HepG2 (cell line): ENCODE measurements around the gene TEX261. TPM values are rescaled to one million over a fixed set of nuclear protein-coding genes. Genes with fewer than 3 reads are reported as not detected.

Experiments used
- ATAC-seq: fragments of 200-7000 bp; cut with Tn5 transposase; 3 replicates; pipeline ENCODE4 v1.9.1; 2020; ENCODE audit warnings: mild to moderate bottlenecking, moderate library complexity
- BruUV-seq: library from RNA; stranded (reverse); fragments of 400-500 nt; replicated peaks from 2 replicates; lab custom pipeline; 2021; lab: Mats Ljungman, UMichigan
- CTCF ChIA-PET: fragments of 300-600 bp; formaldehyde crosslinking; extraction: SDS; loops from one replicate; lab custom pipeline; 2021; ENCODE audit warnings: low total read pairs, inconsistent platforms, low intra/inter-chr PET ratio; lab: Yijun Ruan, JAX
- POLR2A ChIA-PET: fragments of 350-600 bp; sonication (Branson Sonifier 250); formaldehyde crosslinking; loops from one replicate; lab custom pipeline; 2020; ENCODE audit warnings: antibody characterized with exemption, inconsistent platforms; lab: Yijun Ruan, JAX
- DNase-seq: peaks from one replicate; pipeline ENCODE4 v3.0.0-alpha.2; 2015; ENCODE audit warnings: low spot score
- FAIRE-seq: peaks from 3 replicates; lab custom pipeline; 2011; peaks lifted over from hg19 to GRCh38; lab: Jason Lieb, UNC
- H2AFZ ChIP-seq: one replicate; pipeline ENCODE4 v1.6.1; 2011; ENCODE audit warnings: low read length, inconsistent platforms
- H3K27ac ChIP-seq: fragments of 300-600 bp; 3 replicates; pipeline ENCODE4 v1.8.0; 2011; ENCODE audit warnings: mixed run types, mild to moderate bottlenecking, mixed read lengths, low read length, inconsistent platforms; ENCODE audit not compliant: insufficient read depth; ENCODE audit errors: extremely low read length
- H3K27me3 ChIP-seq, 2 experiments: fragments of 200-600 bp in 1 of 2; 2 replicates in 1 of 2; 3 replicates in 1 of 2; pipeline versions ENCODE4 v1.6.0 to v1.8.0; 2011; ENCODE audit warnings: low read length in 2 of 2, mild to moderate bottlenecking in 2 of 2, moderate library complexity in 2 of 2, inconsistent platforms in 1 of 2; ENCODE audit not compliant: insufficient read depth in 2 of 2, control insufficient read depth in 1 of 2
- H3K36me3 ChIP-seq, 2 experiments: fragments of 200-600 bp in 1 of 2; replicated peaks in 1 of 2; 2 replicates in 1 of 2; 3 replicates in 1 of 2; pipeline versions ENCODE4 v1.5.1 to v1.8.0; 2011; ENCODE audit warnings: low read length in 2 of 2, inconsistent platforms in 1 of 2; ENCODE audit not compliant: insufficient read depth in 2 of 2, control insufficient read depth in 1 of 2
- H3K4me1 ChIP-seq: 2 replicates; pipeline ENCODE4 v1.5.1; 2012; ENCODE audit warnings: low read length, inconsistent platforms; ENCODE audit not compliant: insufficient read depth
- H3K4me2 ChIP-seq: 2 replicates; pipeline ENCODE4 v1.6.0; 2011; ENCODE audit warnings: low read depth, low read length, inconsistent platforms
- H3K4me3 ChIP-seq, 3 experiments: fragments of 200-600 bp in 1 of 3; sonication (generic), shearing (Covaris generic) in 1 of 3; replicated peaks in 1 of 3; 2 replicates each; pipeline ENCODE4 v1.5.1; 2011 to 2016; ENCODE audit warnings: low read length in 3 of 3, inconsistent platforms in 2 of 3, low read depth in 2 of 3, mild to moderate bottlenecking in 2 of 3, control low read depth in 1 of 3, mixed read lengths in 1 of 3; ENCODE audit not compliant: insufficient read depth in 1 of 3
- H3K79me2 ChIP-seq: one replicate; pipeline ENCODE4 v1.6.1; 2011; ENCODE audit warnings: low read length, inconsistent platforms; ENCODE audit not compliant: insufficient read depth
- H3K9ac ChIP-seq: 2 replicates; pipeline ENCODE4 v1.6.0; 2011; ENCODE audit warnings: mild to moderate bottlenecking, low read depth, low read length, inconsistent platforms; ENCODE audit not compliant: insufficient read depth
- H3K9me3 ChIP-seq: 2 replicates; pipeline ENCODE4 v1.5.1; 2012; ENCODE audit warnings: mild to moderate bottlenecking, low read length
- H4K20me1 ChIP-seq: 2 replicates; pipeline ENCODE4 v1.6.0; 2011; ENCODE audit warnings: inconsistent platforms, mild to moderate bottlenecking, low read length, moderate library complexity; ENCODE audit not compliant: insufficient read depth
- BRCA1 ChIP-seq: sonication (generic); formaldehyde crosslinking; IDR thresholded peaks from 2 replicates; pipeline ENCODE4 v1.4.0; 2020; ENCODE audit warnings: missing genetic modification reagents
- FOSL2 ChIP-seq: sonication (generic); formaldehyde crosslinking; IDR thresholded peaks from 2 replicates; pipeline ENCODE4 v1.4.0; 2020; ENCODE audit warnings: missing genetic modification reagents
- HOXA9 ChIP-seq: sonication (generic); formaldehyde crosslinking; IDR thresholded peaks from 2 replicates; pipeline ENCODE4 v1.8.1; 2022; ENCODE audit warnings: missing genetic modification reagents, mild to moderate bottlenecking, moderate library complexity, borderline replicate concordance
- TEAD3 ChIP-seq: optimal IDR thresholded peaks from 2 replicates; pipeline ENCODE3; 2016; ENCODE audit warnings: borderline replicate concordance
- ZNF143 ChIP-seq: sonication (generic); formaldehyde crosslinking; IDR thresholded peaks from 2 replicates; pipeline ENCODE4 v1.4.0; 2020; ENCODE audit warnings: missing genetic modification reagents
- ZNF367 ChIP-seq: sonication (generic); formaldehyde crosslinking; IDR thresholded peaks from 2 replicates; pipeline ENCODE4 v1.4.0; 2020; ENCODE audit warnings: missing genetic modification reagents, borderline replicate concordance
- ZNF382 ChIP-seq: sonication (generic); formaldehyde crosslinking; IDR thresholded peaks from 2 replicates; pipeline ENCODE4 v1.5.0; 2020; ENCODE audit warnings: missing genetic modification reagents, mild to moderate bottlenecking, borderline replicate concordance
- ZNF501 ChIP-seq: sonication (generic); formaldehyde crosslinking; IDR thresholded peaks from 2 replicates; pipeline ENCODE4 v1.5.1; 2020; ENCODE audit warnings: mild to moderate bottlenecking, moderate library complexity, missing genetic modification reagents
- WGBS: methylation state at CpG from one replicate; pipeline ENCODE4 v1.1.6; 2017; ENCODE audit warnings: low lambda C conversion rate; 5-methylcytosine and 5-hydroxymethylcytosine counted together
- in situ Hi-C: cut with HindIII; loops from 2 replicates; pipeline ENCODE4 v1.10.0; 2017; ENCODE audit warnings: low pct_unique_long_range_greater_than_20kb; ENCODE audit not compliant: extremely low pct_ligation_motif_present
- intact Hi-C: fragments of 100-400 bp; cut with micrococcal nuclease; formaldehyde crosslinking; loops from one replicate; pipeline ENCODE4 v1.10.0; 2022; ENCODE audit not compliant: unreplicated experiment
- polyA plus RNA-seq, 8 experiments: library from polyadenylated mRNA; depleted of rRNA in 3 of 8; stranded (reverse) in 7 of 8; unstranded in 1 of 8; fragments of >200 nt; fragmentation: Illumina TruSeq in 4 of 8; extraction: Trizol in 4 of 8; gene quantifications; 2 replicates each; pipeline versions ENCODE4 v1.2.1 to v1.2.3, GENCODE V29; 2011 to 2016; ENCODE audit warnings: low read depth in 4 of 8, missing spikeins in 1 of 8, mixed read lengths in 1 of 8; ENCODE audit not compliant: insufficient read depth in 1 of 8
- total RNA-seq, 5 experiments: library from RNA; depleted of rRNA; stranded (reverse); fragments of >200 nt; fragmentation: Illumina TruSeq; extraction: Trizol; gene quantifications; 2 replicates each; pipeline ENCODE4 v1.2.3, GENCODE V29; 2016; ENCODE audit warnings: low read depth in 1 of 5

Gene TEX261
- total and polyA plus RNA-seq, 2 of the 13 experiments (the other 11 are each of a cell fraction or from before 2014, with no cell fraction given) = 43.8 to 78.7 TPM

DNA sequence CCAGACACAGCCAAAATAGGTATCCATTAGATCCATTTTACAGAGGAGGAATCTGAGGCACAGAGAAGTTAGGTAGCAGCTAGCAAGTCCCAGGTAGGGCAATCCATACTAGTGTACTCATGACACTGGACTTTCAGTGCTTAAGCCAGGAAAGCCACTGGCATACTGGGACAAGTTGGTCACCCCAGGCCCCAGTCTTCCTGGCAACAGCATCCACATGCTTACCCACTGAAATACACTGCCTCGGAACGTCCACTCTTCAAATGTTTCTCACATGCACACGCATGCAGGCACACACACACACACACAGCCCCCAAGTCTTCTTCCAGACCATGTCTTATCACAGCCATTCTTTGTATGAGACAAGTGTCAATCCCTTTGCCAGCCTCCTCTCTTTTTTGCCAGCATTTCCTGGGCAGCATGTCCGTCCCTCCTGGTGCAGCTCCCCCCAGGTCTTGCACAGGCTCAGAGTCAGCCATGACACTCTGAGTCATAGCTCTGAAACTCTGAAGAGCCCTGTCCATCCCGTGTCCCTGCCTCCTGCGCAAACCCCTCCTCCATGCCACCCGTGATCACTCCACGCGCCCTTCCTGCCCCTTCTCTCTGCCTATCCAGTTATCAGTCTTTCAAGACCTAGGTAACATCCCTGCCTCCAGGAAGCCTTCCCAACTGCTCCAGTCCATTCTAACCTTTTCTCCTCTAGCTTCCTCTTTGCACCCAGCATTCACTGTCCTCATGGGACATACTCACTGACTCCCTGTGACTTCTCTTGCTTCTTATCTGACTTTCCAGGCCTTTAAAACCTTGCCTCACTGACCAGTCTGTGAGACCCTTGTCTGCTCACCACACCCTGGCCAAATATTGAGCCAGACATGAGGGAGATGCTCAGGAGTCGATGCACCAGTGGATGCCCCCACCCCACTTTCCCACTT lies 10.9 kb upstream of the TEX261 start:
- no peak for FAIRE-seq
- WGBS = 42% methylated on average over 10 of the region's 10 CpGs
- H3K4me3 ChIP-seq = no peak overlapping the region
- TF ChIP-seq ZNF501 (CRISPR knock-in tag) = no peak
- 0 out of 2 replicates have a peak, but pooled peaks have one; percentile 15 for TF ChIP-seq FOSL2 (CRISPR knock-in tag)
- BruUV-seq = no TSS peak
- H3K79me2 ChIP-seq = no peaks in the 10 kb centered on the region
- peaks cover 45% of the 10 kb centered on the region for H3K4me1 ChIP-seq
- no peaks in the 10 kb centered on the region for H3K9me3 ChIP-seq
- H4K20me1 ChIP-seq = no peaks in the 10 kb centered on the region
- H3K27ac ChIP-seq = no peak overlapping the region
- no peak for DNase-seq
- ChIA-PET CTCF (no interaction called here), POLR2A (no interaction called here)
- H3K9ac ChIP-seq = no peak overlapping the region
- intact Hi-C loops (loop anchor here (5.0 kb wide), 1 partner anchor 62 kb away; the partner anchor contains the start of gene NAGK), in situ Hi-C loops (no loop called here)
- peaks cover 0 to 9% of the 10 kb centered on the region in 2 experiments; a peak in 2 of 5 replicates for H3K27me3 ChIP-seq
- ATAC-seq = no peak
- H3K4me2 ChIP-seq = no peak overlapping the region
- no peak overlapping the region for H2AFZ ChIP-seq
- no peaks in the 10 kb centered on the region for H3K36me3 ChIP-seq

DNA sequence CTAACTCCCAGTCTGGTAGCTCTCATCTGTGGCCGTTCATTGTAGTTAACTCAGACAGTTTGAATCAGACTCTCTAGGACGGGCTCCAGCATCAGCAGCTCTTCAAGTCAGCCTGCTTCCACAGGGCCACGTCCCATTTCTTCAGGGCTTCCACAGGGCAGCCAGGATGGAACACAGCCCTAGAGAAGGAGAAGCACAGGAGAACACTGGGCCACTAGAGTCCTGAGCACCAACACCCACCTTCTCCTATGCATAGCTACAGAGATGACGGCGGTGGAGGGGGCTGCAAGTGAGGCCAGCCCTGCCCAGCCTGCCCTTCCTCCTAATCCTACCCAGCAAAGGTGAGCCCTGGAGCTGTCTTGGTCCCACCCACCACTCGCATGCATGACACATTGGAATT lies 10.2 kb upstream of the TEX261 start:
- H4K20me1 ChIP-seq = no peaks in the 10 kb centered on the region
- peaks cover 0 to 9% of the 10 kb centered on the region in 2 experiments; a peak in 2 of 5 replicates for H3K27me3 ChIP-seq
- H3K4me2 ChIP-seq = no peak overlapping the region
- no peak overlapping the region for H2AFZ ChIP-seq
- H3K4me3 ChIP-seq = no peak overlapping the region
- intact Hi-C loops = loop anchor here (5.0 kb wide), 1 partner anchor 62 kb away; the partner anchor contains the start of gene NAGK
- no peaks in the 10 kb centered on the region for H3K9me3 ChIP-seq
- H3K36me3 ChIP-seq = no peaks in the 10 kb centered on the region
- BruUV-seq = no TSS peak
- no peak for TF ChIP-seq ZNF143 (CRISPR knock-in tag)
- TF ChIP-seq ZNF382 (CRISPR knock-in tag) = no peak
- no peak for TF ChIP-seq HOXA9 (CRISPR knock-in tag)
- TF ChIP-seq TEAD3 (CRISPR knock-in tag) = no peak
- no peak for TF ChIP-seq BRCA1 (CRISPR knock-in tag)
- no peak for TF ChIP-seq ZNF367 (CRISPR knock-in tag)
- TF ChIP-seq, all 625 proteins: peak for 0
- ChIA-PET POLR2A (no interaction called here), CTCF (no interaction called here)
- no peak for ATAC-seq
- no peak for DNase-seq
- Histone ChIP-seq H3K9ac (no peak overlapping the region), H3K27ac (no peak overlapping the region), H3K4me1 (peaks cover 52% of the 10 kb centered on the region), H3K79me2 (no peaks in the 10 kb centered on the region)
- WGBS = 50% methylated on average over 5 of the region's 6 CpGs
- FAIRE-seq = no peak
- in situ Hi-C loops = no loop called here
